ENCODE measurements around the gene CARD11.
A peak's percentile ranks its signal among the peaks of the same experiment; 100 is the strongest.

The CARD11 gene

GRCh38 chr7:2934984-2935740 lies 108.5 kb downstream of the CARD11 start:
- no peaks in the 10 kb centered on the region for H3K79me1 ChIP-seq (ENCODE audit: low read length)
- no peak overlapping the region for H4K8ac ChIP-seq (ENCODE audit: low read depth, low read length)
- no peaks in the 10 kb centered on the region for H3K27me3 ChIP-seq (ENCODE audit: insufficient read depth, low read length)
- WGBS (ENCODE audit: extremely low coverage, insufficient coverage, insufficient read length), result no CpG with 5 or more reads among the region's 20 CpGs
- no peak overlapping the region for H3K18ac ChIP-seq (ENCODE audit: low read length)
- H3K4me2 ChIP-seq (ENCODE audit: low read length), result no peak overlapping the region
- no peak overlapping the region for H2BK5ac ChIP-seq (ENCODE audit: low read depth, low read length, poor library complexity)
- no peak overlapping the region for H2AFZ ChIP-seq (ENCODE audit: insufficient read depth, low read length, poor library complexity)
- H2BK120ac ChIP-seq (ENCODE audit: insufficient read depth, low read length, poor library complexity), result no peak overlapping the region
- H3K23ac ChIP-seq (ENCODE audit: low read length), result no peak overlapping the region
- no peak overlapping the region for H3K4ac ChIP-seq (ENCODE audit: low read depth, low read length)
- no peak overlapping the region for H3K14ac ChIP-seq (ENCODE audit: low read length)
- no peaks in the 10 kb centered on the region for H3K79me2 ChIP-seq (ENCODE audit: control insufficient read depth, insufficient read depth, low read length, poor library complexity)
- H3K9me3 ChIP-seq (ENCODE audit: insufficient read depth, low read depth, low read length), result no peaks in the 10 kb centered on the region
- H3K4me3 ChIP-seq (ENCODE audit: low read depth, low read length), result no peak overlapping the region
- no peak overlapping the region for H3K27ac ChIP-seq (ENCODE audit: low read depth, low read length)
- DNase-seq, result peak; percentile 62 to 87
- no peak overlapping the region for H2BK12ac ChIP-seq (ENCODE audit: low read length)
- no peak overlapping the region for H2AK5ac ChIP-seq (ENCODE audit: low read length)
- no peak overlapping the region for H4K91ac ChIP-seq (ENCODE audit: low read depth, low read length)
- H3K4me1 ChIP-seq (ENCODE audit: control insufficient read depth in 1 of 2, insufficient read depth in 2 of 2, low read length in 2 of 2), result peaks cover 0 to 2% of the 10 kb centered on the region in 2 experiments
- no peak overlapping the region for H4K12ac ChIP-seq (ENCODE audit: low read depth, low read length)
- H3K9ac ChIP-seq (ENCODE audit: low read length), result no peak overlapping the region
- H3K36me3 ChIP-seq (ENCODE audit: control insufficient read depth in 1 of 2, insufficient read depth in 2 of 2, low read length in 2 of 2), result no peaks in the 10 kb centered on the region

- peak; percentile 60 to 67 for DNase-seq
- H3K9me3 ChIP-seq (ENCODE audit: insufficient read depth, low read depth, low read length), result no peaks in the 10 kb centered on the region
- no peaks in the 10 kb centered on the region for H3K27me3 ChIP-seq (ENCODE audit: insufficient read depth, low read length)
- H3K4ac ChIP-seq (ENCODE audit: low read depth, low read length), result no peak overlapping the region
- no peak overlapping the region for H4K8ac ChIP-seq (ENCODE audit: low read depth, low read length)
- H3K4me2 ChIP-seq (ENCODE audit: low read length), result no peak overlapping the region
- no peak overlapping the region for H3K23ac ChIP-seq (ENCODE audit: low read length)
- peaks cover 0 to 2% of the 10 kb centered on the region in 2 experiments for H3K4me1 ChIP-seq (ENCODE audit: control insufficient read depth in 1 of 2, insufficient read depth in 2 of 2, low read length in 2 of 2)
- H3K4me3 ChIP-seq (ENCODE audit: low read depth, low read length), result no peak overlapping the region
- no peak overlapping the region for H2BK120ac ChIP-seq (ENCODE audit: insufficient read depth, low read length, poor library complexity)
- no peaks in the 10 kb centered on the region for H3K79me2 ChIP-seq (ENCODE audit: control insufficient read depth, insufficient read depth, low read length, poor library complexity)
- H3K36me3 ChIP-seq (ENCODE audit: control insufficient read depth in 1 of 2, insufficient read depth in 2 of 2, low read length in 2 of 2), result no peaks in the 10 kb centered on the region
- no peak overlapping the region for H4K91ac ChIP-seq (ENCODE audit: low read depth, low read length)
- no peak overlapping the region for H3K9ac ChIP-seq (ENCODE audit: low read length)
- WGBS (ENCODE audit: extremely low coverage, insufficient coverage, insufficient read length), result no CpG with 5 or more reads among the region's 15 CpGs
- no peak overlapping the region for H3K18ac ChIP-seq (ENCODE audit: low read length)
- no peak overlapping the region for H2AK5ac ChIP-seq (ENCODE audit: low read length)
- H2BK5ac ChIP-seq (ENCODE audit: low read depth, low read length, poor library complexity), result no peak overlapping the region
- no peak overlapping the region for H2BK12ac ChIP-seq (ENCODE audit: low read length)
- H2AFZ ChIP-seq (ENCODE audit: insufficient read depth, low read length, poor library complexity), result no peak overlapping the region
- no peak overlapping the region for H3K14ac ChIP-seq (ENCODE audit: low read length)
- H3K27ac ChIP-seq (ENCODE audit: low read depth, low read length), result no peak overlapping the region
- H3K79me1 ChIP-seq (ENCODE audit: low read length), result no peaks in the 10 kb centered on the region
- H4K12ac ChIP-seq (ENCODE audit: low read depth, low read length), result no peak overlapping the region
These were observed 109.4 kb downstream of the CARD11 start for GRCh38 chr7:2934211-2934731.

GRCh38 chr7:2932402-2933251 lies 111.0 kb downstream of the CARD11 start:
- DNase-seq, result no peak
- Histone ChIP-seq H2BK120ac (ENCODE audit: insufficient read depth, low read length, poor library complexity) (no peak overlapping the region), H3K18ac (ENCODE audit: low read length) (no peak overlapping the region), H4K91ac (ENCODE audit: low read depth, low read length) (no peak overlapping the region), H3K79me2 (ENCODE audit: control insufficient read depth, insufficient read depth, low read length, poor library complexity) (no peaks in the 10 kb centered on the region), H3K79me1 (ENCODE audit: low read length) (no peaks in the 10 kb centered on the region), H3K23ac (ENCODE audit: low read length) (no peak overlapping the region), H2BK12ac (ENCODE audit: low read length) (no peak overlapping the region), H3K27me3 (ENCODE audit: insufficient read depth, low read length) (no peaks in the 10 kb centered on the region), H3K4me1 (ENCODE audit: control insufficient read depth in 1 of 2, insufficient read depth in 2 of 2, low read length in 2 of 2) (peaks cover 0 to 2% of the 10 kb centered on the region in 2 experiments), H3K14ac (ENCODE audit: low read length) (no peak overlapping the region), H3K4me2 (ENCODE audit: low read length) (no peak overlapping the region), H2BK5ac (ENCODE audit: low read depth, low read length, poor library complexity) (no peak overlapping the region), H2AFZ (ENCODE audit: insufficient read depth, low read length, poor library complexity) (no peak overlapping the region), H2AK5ac (ENCODE audit: low read length) (no peak overlapping the region), H3K36me3 (ENCODE audit: control insufficient read depth in 1 of 2, insufficient read depth in 2 of 2, low read length in 2 of 2) (no peaks in the 10 kb centered on the region), H3K9me3 (ENCODE audit: insufficient read depth, low read depth, low read length) (no peaks in the 10 kb centered on the region), H3K4me3 (ENCODE audit: low read depth, low read length) (no peak overlapping the region), H3K27ac (ENCODE audit: low read depth, low read length) (no peak overlapping the region), H4K12ac (ENCODE audit: low read depth, low read length) (no peak overlapping the region), H4K8ac (ENCODE audit: low read depth, low read length) (no peak overlapping the region), H3K4ac (ENCODE audit: low read depth, low read length) (no peak overlapping the region), H3K9ac (ENCODE audit: low read length) (no peak overlapping the region)
- no CpG with 5 or more reads among the region's 33 CpGs for WGBS (ENCODE audit: extremely low coverage, insufficient coverage, insufficient read length)

- Histone ChIP-seq H3K27ac (ENCODE audit: low read depth, low read length) (no peak overlapping the region), H3K18ac (ENCODE audit: low read length) (no peak overlapping the region), H2BK120ac (ENCODE audit: insufficient read depth, low read length, poor library complexity) (no peak overlapping the region), H3K14ac (ENCODE audit: low read length) (no peak overlapping the region), H3K79me1 (ENCODE audit: low read length) (no peaks in the 10 kb centered on the region), H3K4me1 (ENCODE audit: control insufficient read depth in 1 of 2, insufficient read depth in 2 of 2, low read length in 2 of 2) (peaks cover 0 to 2% of the 10 kb centered on the region in 2 experiments), H4K91ac (ENCODE audit: low read depth, low read length) (no peak overlapping the region), H3K4me2 (ENCODE audit: low read length) (no peak overlapping the region), H2AFZ (ENCODE audit: insufficient read depth, low read length, poor library complexity) (no peak overlapping the region), H3K79me2 (ENCODE audit: control insufficient read depth, insufficient read depth, low read length, poor library complexity) (no peaks in the 10 kb centered on the region), H4K12ac (ENCODE audit: low read depth, low read length) (no peak overlapping the region), H3K9me3 (ENCODE audit: insufficient read depth, low read depth, low read length) (no peaks in the 10 kb centered on the region), H2BK5ac (ENCODE audit: low read depth, low read length, poor library complexity) (no peak overlapping the region), H4K8ac (ENCODE audit: low read depth, low read length) (no peak overlapping the region), H3K23ac (ENCODE audit: low read length) (no peak overlapping the region), H3K4me3 (ENCODE audit: low read depth, low read length) (no peak overlapping the region), H2BK12ac (ENCODE audit: low read length) (no peak overlapping the region), H3K27me3 (ENCODE audit: insufficient read depth, low read length) (no peaks in the 10 kb centered on the region), H2AK5ac (ENCODE audit: low read length) (no peak overlapping the region), H3K4ac (ENCODE audit: low read depth, low read length) (no peak overlapping the region), H3K36me3 (ENCODE audit: control insufficient read depth in 1 of 2, insufficient read depth in 2 of 2, low read length in 2 of 2) (no peaks in the 10 kb centered on the region), H3K9ac (ENCODE audit: low read length) (no peak overlapping the region)
- no peak for DNase-seq
- no CpG with 5 or more reads among the region's 9 CpGs for WGBS (ENCODE audit: extremely low coverage, insufficient coverage, insufficient read length)
These were observed 112.6 kb downstream of the CARD11 start for GRCh38 chr7:2931034-2931415.

Data from trophoblast cell (in vitro differentiated cells and primary cell).